ENCODE data around the gene TRPV6. TPM values are rescaled to one million over a fixed set of nuclear protein-coding genes. Genes with fewer than 3 reads are reported as not detected.

The TRPV6 gene
- total RNA-seq, 6 experiments from 2014 or later = 0.06 to 1.5 (median 0.75) TPM

DNA sequence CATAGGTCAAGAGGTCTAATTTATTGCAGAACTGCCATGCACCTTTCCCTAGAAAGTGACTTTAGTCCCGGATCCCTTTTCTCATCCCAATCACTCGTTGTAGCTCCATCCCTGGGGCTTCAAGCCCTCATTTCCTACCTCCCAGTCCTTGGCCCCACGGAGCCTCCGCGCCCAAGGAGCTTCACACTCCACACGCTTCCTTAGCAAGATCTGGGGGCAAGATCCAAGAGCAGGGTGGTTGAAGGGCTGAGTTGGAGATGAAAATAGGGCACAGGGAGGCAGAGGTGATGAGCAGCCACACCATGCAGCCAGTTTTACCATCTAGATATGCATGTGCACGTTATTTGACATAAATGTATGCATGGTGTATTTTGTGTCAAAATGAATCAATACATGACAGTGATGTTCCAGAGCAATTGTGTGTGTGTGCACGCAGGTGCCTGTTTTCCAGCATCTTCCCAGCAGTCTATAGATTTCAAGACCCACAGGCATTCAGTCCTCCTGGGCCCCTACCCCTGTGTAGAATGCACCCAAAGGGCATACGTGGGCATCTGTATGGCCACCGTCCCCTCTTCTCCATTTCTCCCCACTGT is 6.0 kb upstream of the TRPV6 start:
- peak in 1 of 3 donors; percentile 19 for DNase-seq
- intact Hi-C loops (cut with DNase I) = no loop called here

GRCh38 chr7:142890874-142891485 is 5.4 kb upstream of the TRPV6 start:
- H3K4me3 ChIP-seq = no peak overlapping the region
- H3K4me1 ChIP-seq = no peaks in the 10 kb centered on the region
- DNase-seq = peak in 1 of 3 donors; percentile 14
- TF ChIP-seq CTCF (IDR thresholded peaks at IDR 0.05) (no peak), POLR2A (IDR thresholded peaks at IDR 0.05) (no peak)
- H3K27me3 ChIP-seq = no peaks in the 10 kb centered on the region
- 53% methylated on average over 9 of the region's 12 CpGs for WGBS (ENCODE audit: insufficient coverage, low coverage, low lambda C conversion rate, missing lambda C conversion rate)
- no peak for ATAC-seq
- H3K9me3 ChIP-seq = no peaks in the 10 kb centered on the region
- no peak overlapping the region for H3K27ac ChIP-seq
- no peaks in the 10 kb centered on the region for H3K36me3 ChIP-seq
- intact Hi-C loops (cut with DNase I) = no loop called here

More for the DNA sequence above, 6.0 kb upstream of the TRPV6 start:
- Histone ChIP-seq H3K27ac (no peak overlapping the region), H3K36me3 (no peaks in the 10 kb centered on the region), H3K9me3 (no peaks in the 10 kb centered on the region), H3K27me3 (no peaks in the 10 kb centered on the region), H3K4me3 (no peak overlapping the region), H3K4me1 (no peaks in the 10 kb centered on the region)
- TF ChIP-seq CTCF (IDR thresholded peaks at IDR 0.05) (no peak), POLR2A (IDR thresholded peaks at IDR 0.05) (no peak)
- 63% methylated on average over 9 of the region's 10 CpGs for WGBS (ENCODE audit: insufficient coverage, low coverage, low lambda C conversion rate, missing lambda C conversion rate)
- no peak for ATAC-seq

DNA sequence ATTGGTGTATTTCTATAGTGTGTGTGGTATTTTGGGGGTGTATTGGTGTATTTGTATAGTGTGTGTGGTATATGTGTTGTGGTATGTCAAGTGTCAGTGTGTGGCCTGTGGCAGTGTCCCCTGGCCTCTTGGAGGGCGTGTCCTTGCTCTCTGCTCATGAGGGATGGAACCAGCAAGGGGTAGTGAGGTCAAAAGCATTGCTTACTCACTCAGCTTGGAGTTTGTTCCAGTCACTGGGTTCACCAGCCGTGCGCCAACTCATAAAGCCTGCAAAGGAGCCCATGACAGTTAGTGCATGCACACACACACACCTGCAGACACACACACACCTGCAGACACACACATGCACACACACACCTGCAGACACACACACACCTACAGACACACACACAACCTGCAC is 4.3 kb upstream of the TRPV6 start:
- intact Hi-C loops (cut with DNase I) = no loop called here
- H3K27me3 ChIP-seq = no peaks in the 10 kb centered on the region
- no peak overlapping the region for H3K27ac ChIP-seq
- H3K4me1 ChIP-seq = no peaks in the 10 kb centered on the region
- H3K9me3 ChIP-seq = no peaks in the 10 kb centered on the region
- WGBS (ENCODE audit: insufficient coverage, low coverage, low lambda C conversion rate, missing lambda C conversion rate) = no CpG with 5 or more reads among the region's 3 CpGs
- DNase-seq (peak in 1 of 3 donors; percentile 33), ATAC-seq (peak in 2 of 4 donors; percentile 45 to 59)
- no peak overlapping the region for H3K4me3 ChIP-seq
- H3K36me3 ChIP-seq = no peaks in the 10 kb centered on the region
- TF ChIP-seq CTCF (IDR thresholded peaks at IDR 0.05) (no peak), POLR2A (IDR thresholded peaks at IDR 0.05) (no peak)

GRCh38 chr7:142887282-142888015 is 1.9 kb upstream of the TRPV6 start:
- H3K27ac ChIP-seq = no peak overlapping the region
- intact Hi-C loops (cut with DNase I) = no loop called here
- H3K27me3 ChIP-seq = no peaks in the 10 kb centered on the region
- DNase-seq = peak in 2 of 3 donors; percentile 7 to 30
- ATAC-seq = no peak
- H3K4me3 ChIP-seq = no peak overlapping the region
- H3K36me3 ChIP-seq = no peaks in the 10 kb centered on the region
- 68% methylated on average over 6 of the region's 12 CpGs for WGBS (ENCODE audit: insufficient coverage, low coverage, low lambda C conversion rate, missing lambda C conversion rate)
- H3K9me3 ChIP-seq = no peaks in the 10 kb centered on the region
- no peaks in the 10 kb centered on the region for H3K4me1 ChIP-seq
- TF ChIP-seq POLR2A (IDR thresholded peaks at IDR 0.05) (no peak), CTCF (IDR thresholded peaks at IDR 0.05) (no peak)
